ENCODE data around the gene PIGK. TPM values are rescaled to one million over a fixed set of nuclear protein-coding genes. Genes with fewer than 3 reads are reported as not detected.

Gene PIGK
- total RNA-seq, 1 donor from 2014 or later = 28.6 TPM

GRCh38 chr1:77126307-77126706, 92.9 kb downstream of the PIGK start:
- Histone ChIP-seq H3K4me2 (ENCODE audit: low read length) (no peak overlapping the region), H2AFZ (ENCODE audit: low read depth, low read length) (no peak overlapping the region), H3K9ac (ENCODE audit: low read length) (no peak overlapping the region), H4K20me1 (ENCODE audit: insufficient read depth, low read length) (no peaks in the 10 kb centered on the region), H3K36me3 (ENCODE audit: insufficient read depth, low read length) (no peaks in the 10 kb centered on the region), H3K27ac (ENCODE audit: low read depth, low read length) (no peak overlapping the region), H3K27me3 (ENCODE audit: insufficient read depth, low read length) (no peaks in the 10 kb centered on the region), H3K4me3 (ENCODE audit: insufficient read depth, low read depth, low read length) (no peak overlapping the region), H3K9me3 (ENCODE audit: insufficient read depth, low read depth, low read length) (no peaks in the 10 kb centered on the region), H3K4me1 (ENCODE audit: insufficient read depth, low read length) (no peaks in the 10 kb centered on the region), H3K79me2 (ENCODE audit: insufficient read depth, low read length) (no peaks in the 10 kb centered on the region)
- H3K4me3 Mint-ChIP-seq (ENCODE audit: unreplicated experiment) = no peak overlapping the region
- peak; percentile 23 for FAIRE-seq
- TF ChIP-seq EZH2 (IDR thresholded peaks at IDR 0.05; ENCODE audit: insufficient read depth, low read length) = no peak
- peak; percentile 80 for TF ChIP-seq CTCF (IDR thresholded peaks at IDR 0.05; ENCODE audit: insufficient read depth, low read depth, low read length)
- H3K36me3 Mint-ChIP-seq (ENCODE audit: low read depth, unreplicated experiment) = no peaks in the 10 kb centered on the region
- H3K27me3 Mint-ChIP-seq (ENCODE audit: low read depth, unreplicated experiment) = no peaks in the 10 kb centered on the region
- H3K27ac Mint-ChIP-seq (ENCODE audit: unreplicated experiment) = no peak overlapping the region
- H3K9me3 Mint-ChIP-seq (ENCODE audit: unreplicated experiment) = no peaks in the 10 kb centered on the region
- peaks cover 5% of the 10 kb centered on the region for H3K4me1 Mint-ChIP-seq (ENCODE audit: low read depth, unreplicated experiment)
- DNase-seq (ENCODE audit: low read depth) = peak; percentile 54

- H4K20me1 ChIP-seq (ENCODE audit: insufficient read depth, low read length) = no peaks in the 10 kb centered on the region
- DNase-seq (ENCODE audit: low read depth) = no peak
- no peaks in the 10 kb centered on the region for H3K27me3 ChIP-seq (ENCODE audit: insufficient read depth, low read length)
- no peak overlapping the region for H3K4me3 Mint-ChIP-seq (ENCODE audit: unreplicated experiment)
- no peaks in the 10 kb centered on the region for H3K9me3 ChIP-seq (ENCODE audit: insufficient read depth, low read depth, low read length)
- no peak overlapping the region for H3K4me2 ChIP-seq (ENCODE audit: low read length)
- no peak overlapping the region for H3K27ac Mint-ChIP-seq (ENCODE audit: unreplicated experiment)
- no peak overlapping the region for H2AFZ ChIP-seq (ENCODE audit: low read depth, low read length)
- no peak for FAIRE-seq
- H3K79me2 ChIP-seq (ENCODE audit: insufficient read depth, low read length) = no peaks in the 10 kb centered on the region
- no peaks in the 10 kb centered on the region for H3K36me3 ChIP-seq (ENCODE audit: insufficient read depth, low read length)
- H3K4me1 ChIP-seq (ENCODE audit: insufficient read depth, low read length) = no peaks in the 10 kb centered on the region
- no peak overlapping the region for H3K9ac ChIP-seq (ENCODE audit: low read length)
- H3K4me3 ChIP-seq (ENCODE audit: insufficient read depth, low read depth, low read length) = no peak overlapping the region
- no peak for TF ChIP-seq CTCF (IDR thresholded peaks at IDR 0.05; ENCODE audit: insufficient read depth, low read depth, low read length)
- no peak for TF ChIP-seq EZH2 (IDR thresholded peaks at IDR 0.05; ENCODE audit: insufficient read depth, low read length)
- no peaks in the 10 kb centered on the region for H3K27me3 Mint-ChIP-seq (ENCODE audit: low read depth, unreplicated experiment)
- H3K27ac ChIP-seq (ENCODE audit: low read depth, low read length) = no peak overlapping the region
- H3K36me3 Mint-ChIP-seq (ENCODE audit: low read depth, unreplicated experiment) = no peaks in the 10 kb centered on the region
- H3K4me1 Mint-ChIP-seq (ENCODE audit: low read depth, unreplicated experiment) = peaks cover 11% of the 10 kb centered on the region
- H3K9me3 Mint-ChIP-seq (ENCODE audit: unreplicated experiment) = no peaks in the 10 kb centered on the region
Measured at GRCh38 chr1:77121503-77121902, 97.7 kb downstream of the PIGK start.

GRCh38 chr1:77120950-77121349, 98.3 kb downstream of the PIGK start:
- Histone ChIP-seq H3K36me3 (ENCODE audit: insufficient read depth, low read length) (no peaks in the 10 kb centered on the region), H3K4me3 (ENCODE audit: insufficient read depth, low read depth, low read length) (no peak overlapping the region), H3K79me2 (ENCODE audit: insufficient read depth, low read length) (no peaks in the 10 kb centered on the region), H3K9ac (ENCODE audit: low read length) (no peak overlapping the region), H2AFZ (ENCODE audit: low read depth, low read length) (no peak overlapping the region), H3K9me3 (ENCODE audit: insufficient read depth, low read depth, low read length) (no peaks in the 10 kb centered on the region), H3K4me1 (ENCODE audit: insufficient read depth, low read length) (no peaks in the 10 kb centered on the region), H3K4me2 (ENCODE audit: low read length) (no peak overlapping the region), H4K20me1 (ENCODE audit: insufficient read depth, low read length) (no peaks in the 10 kb centered on the region), H3K27ac (ENCODE audit: low read depth, low read length) (no peak overlapping the region), H3K27me3 (ENCODE audit: insufficient read depth, low read length) (no peaks in the 10 kb centered on the region)
- Mint-ChIP-seq H3K27ac (ENCODE audit: unreplicated experiment) (no peak overlapping the region), H3K4me3 (ENCODE audit: unreplicated experiment) (no peak overlapping the region), H3K27me3 (ENCODE audit: low read depth, unreplicated experiment) (no peaks in the 10 kb centered on the region), H3K4me1 (ENCODE audit: low read depth, unreplicated experiment) (peaks cover 11% of the 10 kb centered on the region), H3K9me3 (ENCODE audit: unreplicated experiment) (no peaks in the 10 kb centered on the region), H3K36me3 (ENCODE audit: low read depth, unreplicated experiment) (no peaks in the 10 kb centered on the region)
- DNase-seq (ENCODE audit: low read depth) (peak; percentile 32), FAIRE-seq (peak; percentile 69)
- TF ChIP-seq EZH2 (IDR thresholded peaks at IDR 0.05; ENCODE audit: insufficient read depth, low read length) (no peak), CTCF (IDR thresholded peaks at IDR 0.05; ENCODE audit: insufficient read depth, low read depth, low read length) (no peak)
